GM21723 (cell line): Measurements from ENCODE around the gene P2RX3.
"Not testable (repeated sequence)": the region's sequence is repeated elsewhere in the genome, so short reads cannot be mapped to it uniquely, and the experiment has no call there.

Experiments
- ATAC-seq: cut with Tn5 transposase; IDR thresholded peaks from one replicate; pipeline ENCODE4 v1.9.1; 2021; ENCODE audit warnings: mild to moderate bottlenecking, moderate library complexity; ENCODE audit not compliant: unreplicated experiment

P2RX3 gene

GRCh38 chr11:57338142-57338541 lies at the start of gene P2RX3:
Gene P2RX3 (plus strand): TSS chr11:57338352. CDS start chr11:57338551, 199 bp downstream.
- no peak for ATAC-seq

- ATAC-seq: no peak
These were observed 49.2 kb upstream of the P2RX3 start for GRCh38 chr11:57288771-57289579.

- ATAC-seq: no peak
These were observed 47.9 kb upstream of the P2RX3 start for GRCh38 chr11:57290288-57290687.

- no peak for ATAC-seq
These were observed 43.7 kb upstream of the P2RX3 start for GRCh38 chr11:57294225-57295131.

GRCh38 chr11:57296205-57296604 lies 41.9 kb upstream of the P2RX3 start:
- not testable (repeated sequence) for ATAC-seq

GRCh38 chr11:57297221-57297620 lies 40.9 kb upstream of the P2RX3 start:
- no peak for ATAC-seq

GRCh38 chr11:57299150-57299737 lies 38.9 kb upstream of the P2RX3 start:
- no peak for ATAC-seq

GRCh38 chr11:57300785-57301184 lies 37.4 kb upstream of the P2RX3 start:
- ATAC-seq: no peak

- ATAC-seq: no peak
These were observed 36.3 kb upstream of the P2RX3 start for GRCh38 chr11:57301711-57302423.

- ATAC-seq: no peak
These were observed 35.7 kb upstream of the P2RX3 start for GRCh38 chr11:57302489-57302888.

GRCh38 chr11:57303280-57303989 lies 34.7 kb upstream of the P2RX3 start:
- ATAC-seq: no peak

GRCh38 chr11:57303990-57304579 lies 34.1 kb upstream of the P2RX3 start:
- no peak for ATAC-seq

- ATAC-seq: no peak
These were observed 32.6 kb upstream of the P2RX3 start for GRCh38 chr11:57305523-57305922.

GRCh38 chr11:57306161-57306876 lies 31.8 kb upstream of the P2RX3 start:
- ATAC-seq: no peak

- no peak for ATAC-seq
These were observed 31.1 kb upstream of the P2RX3 start for GRCh38 chr11:57306940-57307565.

- no peak for ATAC-seq
These were observed 30.4 kb upstream of the P2RX3 start for GRCh38 chr11:57307666-57308270.

- ATAC-seq: no peak
These were observed 29.6 kb upstream of the P2RX3 start for GRCh38 chr11:57308426-57309060.
